Tibial artery (tissue), 4 donors: ENCODE measurements around the gene KANSL1L.

ENCODE experiments used
- DNase-seq, 2 donors: peaks; one replicate each; pipeline ENCODE4 v3.0.0-alpha.2; 2019
- H3K27ac ChIP-seq, 2 donors: fragments of 200-600 bp; sonication (generic) in 1 of 2; 1 replicate in 1 of 2; 2 replicates in 1 of 2; pipeline ENCODE4 v1.5.1; 2018 to 2019; ENCODE audit warnings: mild to moderate bottlenecking in 1 of 2
- H3K27me3 ChIP-seq, 2 donors: fragments of 200-600 bp; sonication (generic) in 1 of 2; one replicate each; pipeline versions ENCODE4 v1.5.1 to v1.6.0; 2016 to 2019
- H3K36me3 ChIP-seq, 3 donors: fragments of 200-600 bp; sonication (generic) in 2 of 3; one replicate each; pipeline ENCODE4 v1.5.1; 2016 to 2019; ENCODE audit warnings: mild to moderate bottlenecking in 2 of 3
- H3K4me1 ChIP-seq, 4 donors: fragments of 200-600 bp; sonication (generic) in 2 of 4; 1 replicate in 3 of 4; 2 replicates in 1 of 4; pipeline ENCODE4 v1.5.1; 2016 to 2019
- H3K4me3 ChIP-seq, 2 donors: fragments of 200-600 bp; sonication (generic) in 1 of 2; 1 replicate in 1 of 2; 2 replicates in 1 of 2; pipeline ENCODE4 v1.5.1; 2018 to 2019; ENCODE audit warnings: mild to moderate bottlenecking in 2 of 2
- H3K9me3 ChIP-seq, 3 donors: fragments of 200-600 bp; sonication (generic) in 1 of 3; one replicate each; pipeline ENCODE4 v1.5.1; 2016 to 2019
- intact Hi-C: fragments of 100-400 bp; cut with DNase I; formaldehyde crosslinking; loops from one replicate; pipeline ENCODE4 v1.15.0; 2023; ENCODE audit warnings: low total_unique reads
- TF ChIP-seq, protein P1 (sequence below), 2 experiments: fragments of 200-600 bp in 1 of 2; fragments of 450-650 bp in 1 of 2; IDR thresholded peaks; one replicate each; pipeline ENCODE4 v1.5.1; 2017 to 2019; ENCODE audit warnings: antibody characterized with exemption in 2 of 2, mild to moderate bottlenecking in 1 of 2, moderate library complexity in 1 of 2

KANSL1L gene

DNA sequence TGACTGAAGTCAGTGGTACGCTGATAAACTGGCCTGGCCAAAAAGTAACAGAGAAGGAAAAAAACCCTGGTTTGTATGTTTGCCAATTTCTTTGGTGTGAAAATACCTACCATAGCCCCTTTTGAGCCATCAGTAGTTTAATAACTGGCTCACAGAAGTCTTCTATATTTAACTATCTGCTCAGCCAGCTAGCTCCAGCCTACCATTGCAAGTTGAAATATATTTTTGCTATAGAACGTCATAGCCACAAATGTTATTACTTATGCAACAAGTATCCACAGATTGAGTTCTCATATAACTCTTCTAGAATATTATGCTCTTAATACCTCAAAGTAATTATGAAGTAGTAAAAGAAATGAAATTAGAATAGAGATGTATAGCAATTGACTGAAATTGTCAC is 143.6 kb downstream of the KANSL1L start:
- no peak for DNase-seq
- Histone ChIP-seq H3K9me3 (no peaks in the 10 kb centered on the region), H3K27ac (no peak overlapping the region), H3K4me3 (no peak overlapping the region), H3K36me3 (peaks cover 38 to 60% (median 54%) of the 10 kb centered on the region in 3 donors), H3K27me3 (no peaks in the 10 kb centered on the region), H3K4me1 (no peaks in the 10 kb centered on the region)
- intact Hi-C loops, result no loop called here
- TF ChIP-seq, protein P1, sequence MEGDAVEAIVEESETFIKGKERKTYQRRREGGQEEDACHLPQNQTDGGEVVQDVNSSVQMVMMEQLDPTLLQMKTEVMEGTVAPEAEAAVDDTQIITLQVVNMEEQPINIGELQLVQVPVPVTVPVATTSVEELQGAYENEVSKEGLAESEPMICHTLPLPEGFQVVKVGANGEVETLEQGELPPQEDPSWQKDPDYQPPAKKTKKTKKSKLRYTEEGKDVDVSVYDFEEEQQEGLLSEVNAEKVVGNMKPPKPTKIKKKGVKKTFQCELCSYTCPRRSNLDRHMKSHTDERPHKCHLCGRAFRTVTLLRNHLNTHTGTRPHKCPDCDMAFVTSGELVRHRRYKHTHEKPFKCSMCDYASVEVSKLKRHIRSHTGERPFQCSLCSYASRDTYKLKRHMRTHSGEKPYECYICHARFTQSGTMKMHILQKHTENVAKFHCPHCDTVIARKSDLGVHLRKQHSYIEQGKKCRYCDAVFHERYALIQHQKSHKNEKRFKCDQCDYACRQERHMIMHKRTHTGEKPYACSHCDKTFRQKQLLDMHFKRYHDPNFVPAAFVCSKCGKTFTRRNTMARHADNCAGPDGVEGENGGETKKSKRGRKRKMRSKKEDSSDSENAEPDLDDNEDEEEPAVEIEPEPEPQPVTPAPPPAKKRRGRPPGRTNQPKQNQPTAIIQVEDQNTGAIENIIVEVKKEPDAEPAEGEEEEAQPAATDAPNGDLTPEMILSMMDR (IDR thresholded peaks at IDR 0.05), result no peak

DNA sequence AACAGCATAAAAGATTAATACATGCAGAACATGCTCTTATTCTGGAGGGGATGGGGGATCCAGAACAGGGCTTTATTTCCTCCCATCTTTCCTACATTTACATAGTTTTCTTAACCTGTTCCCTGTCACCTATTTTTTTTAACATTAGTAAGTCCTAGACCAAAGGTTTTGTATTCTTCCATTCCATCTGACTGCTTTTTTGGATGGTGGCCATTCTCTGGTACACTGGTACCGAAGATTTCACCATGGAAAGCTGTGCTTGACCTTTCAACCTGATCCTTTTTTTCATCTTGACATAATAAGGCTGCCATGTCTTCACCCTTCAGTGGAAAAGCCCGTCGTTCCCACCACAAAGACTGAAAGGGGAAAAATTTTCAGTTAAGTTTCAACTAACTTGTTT is 148.4 kb downstream of the KANSL1L start:
- peaks cover 82 to 95% (median 92%) of the 10 kb centered on the region in 3 donors for H3K36me3 ChIP-seq
- intact Hi-C loops, result no loop called here

DNA sequence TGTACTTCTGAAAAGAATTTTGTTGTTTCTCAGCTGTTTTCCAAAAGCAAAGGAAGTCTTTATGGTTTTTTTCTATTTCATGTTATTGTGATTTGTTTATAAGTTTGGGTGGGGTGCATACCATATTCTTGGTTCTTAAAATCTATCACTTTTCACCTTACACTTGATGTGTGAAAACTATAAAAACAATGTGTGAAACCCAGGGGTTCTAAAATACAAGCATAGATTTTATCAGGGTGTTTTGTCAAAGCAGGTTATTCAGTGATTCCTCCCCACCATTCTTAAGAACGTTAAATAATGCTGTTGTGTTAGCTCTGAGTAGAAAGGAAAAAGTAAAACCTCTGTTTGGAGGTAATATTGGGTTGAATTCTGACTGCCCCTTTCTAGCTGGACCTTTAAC is 151.1 kb downstream of the KANSL1L start:
- Histone ChIP-seq H3K36me3 (peaks cover 88 to 93% (median 92%) of the 10 kb centered on the region in 3 donors), H3K9me3 (no peaks in the 10 kb centered on the region), H3K4me3 (no peak overlapping the region), H3K27ac (no peak overlapping the region), H3K4me1 (no peaks in the 10 kb centered on the region), H3K27me3 (no peaks in the 10 kb centered on the region)
- intact Hi-C loops, result no loop called here
- TF ChIP-seq, protein P1 (IDR thresholded peaks at IDR 0.05), result no peak
- no peak for DNase-seq

More for the DNA sequence above, 148.4 kb downstream of the KANSL1L start:
- no peaks in the 10 kb centered on the region for H3K9me3 ChIP-seq
- no peak for DNase-seq
- no peak overlapping the region for H3K4me3 ChIP-seq
- H3K27ac ChIP-seq, result no peak overlapping the region
- H3K4me1 ChIP-seq, result no peaks in the 10 kb centered on the region
- no peaks in the 10 kb centered on the region for H3K27me3 ChIP-seq
- TF ChIP-seq, protein P1 (IDR thresholded peaks at IDR 0.05), result no peak

DNA sequence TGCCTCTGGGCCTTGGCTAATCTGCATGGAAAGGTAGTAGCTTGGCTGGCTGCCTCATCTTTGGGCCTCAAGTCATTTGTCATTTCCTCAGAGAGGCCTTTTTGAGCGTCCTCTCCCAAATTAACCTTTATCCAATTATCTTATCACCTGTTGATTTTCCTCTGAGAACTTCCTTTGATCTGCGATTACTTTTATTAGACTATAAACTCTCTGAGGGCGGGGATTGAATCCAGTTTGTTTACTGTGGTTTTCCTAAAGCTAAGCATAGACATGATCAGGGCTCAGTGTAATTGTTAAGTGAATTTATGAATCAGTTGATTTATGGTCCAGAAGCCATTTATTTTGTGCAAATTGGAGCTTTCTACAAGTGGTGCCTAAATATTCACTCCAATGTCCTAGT is 161.3 kb downstream of the KANSL1L start:
- H3K36me3 ChIP-seq, result peaks cover 17 to 32% (median 27%) of the 10 kb centered on the region in 3 donors
- no peak for DNase-seq
- intact Hi-C loops, result no loop called here
- H3K27ac ChIP-seq, result no peak overlapping the region
- H3K4me1 ChIP-seq, result peaks cover 0 to 25% (median 6%) of the 10 kb centered on the region in 4 donors
- H3K4me3 ChIP-seq, result no peak overlapping the region
- no peaks in the 10 kb centered on the region for H3K9me3 ChIP-seq
- TF ChIP-seq, protein P1 (IDR thresholded peaks at IDR 0.05), result no peak
- no peaks in the 10 kb centered on the region for H3K27me3 ChIP-seq

DNA sequence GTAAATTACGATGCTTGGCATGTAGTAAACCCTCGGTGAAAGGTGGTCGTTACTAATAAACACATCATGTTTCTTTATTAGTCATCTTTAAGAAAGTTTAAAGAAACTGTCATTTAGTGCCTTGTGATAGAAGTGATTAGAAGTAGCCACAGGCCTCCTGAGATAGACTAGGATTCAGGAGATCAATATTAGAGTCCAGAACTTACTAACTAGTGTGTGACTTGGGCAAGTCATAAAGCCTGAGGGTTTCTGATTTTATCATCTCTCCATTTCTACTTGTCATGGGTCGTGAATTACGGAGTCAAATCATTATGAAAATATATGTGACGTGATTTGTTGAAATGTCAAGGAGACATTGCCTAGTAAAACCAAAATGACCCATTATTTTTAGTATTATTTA is 162.1 kb downstream of the KANSL1L start:
- Histone ChIP-seq H3K4me3 (no peak overlapping the region), H3K36me3 (peaks cover 9 to 26% (median 23%) of the 10 kb centered on the region in 3 donors), H3K9me3 (no peaks in the 10 kb centered on the region), H3K27me3 (no peaks in the 10 kb centered on the region), H3K4me1 (peaks cover 0 to 32% (median 10%) of the 10 kb centered on the region in 4 donors), H3K27ac (no peak overlapping the region)
- TF ChIP-seq, protein P1 (IDR thresholded peaks at IDR 0.05), result no peak
- DNase-seq, result no peak
- intact Hi-C loops, result no loop called here

DNA sequence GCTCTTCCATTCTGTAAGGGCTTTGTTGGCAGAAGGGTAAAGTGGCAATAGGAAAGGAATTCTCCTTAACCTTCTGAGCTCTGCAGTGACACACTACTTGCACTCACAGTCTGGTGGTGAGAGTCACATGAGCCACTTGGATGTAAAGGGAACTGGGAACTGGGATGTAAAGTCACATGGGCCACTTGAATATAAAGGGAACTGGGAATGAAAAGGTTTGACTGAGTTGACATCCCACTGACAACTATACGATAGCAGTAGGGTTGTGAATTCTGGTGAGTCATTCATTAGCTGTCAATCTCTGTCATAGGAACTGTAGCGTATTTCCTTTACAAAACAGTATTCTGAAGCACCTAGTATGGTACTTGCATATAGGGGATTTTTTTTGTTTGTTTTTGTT is 163.3 kb downstream of the KANSL1L start:
- Histone ChIP-seq H3K4me1 (peaks cover 0 to 44% (median 19%) of the 10 kb centered on the region in 4 donors), H3K9me3 (no peaks in the 10 kb centered on the region), H3K4me3 (no peak overlapping the region), H3K36me3 (peaks cover 3 to 21% (median 16%) of the 10 kb centered on the region in 3 donors), H3K27ac (no peak overlapping the region), H3K27me3 (no peaks in the 10 kb centered on the region)
- intact Hi-C loops, result no loop called here
- TF ChIP-seq, protein P1 (IDR thresholded peaks at IDR 0.05), result no peak
- peak in 1 of 2 donors; percentile 44 for DNase-seq
